ENCODE data around the gene PAQR5. TPM values are rescaled to one million over a fixed set of nuclear protein-coding genes. Genes with fewer than 3 reads are reported as not detected.

PAQR5 gene
- total RNA-seq, 4 donors from 2014 or later = 6.4 to 39.8 (median 14.4) TPM

- Histone ChIP-seq H3K4me1 (peaks cover 0 to 14% (median 0%) of the 10 kb centered on the region in 3 donors), H3K9me3 (no peaks in the 10 kb centered on the region), H3K4me3 (no peak overlapping the region), H3K27me3 (no peaks in the 10 kb centered on the region), H3K36me3 (no peaks in the 10 kb centered on the region), H3K27ac (no peak overlapping the region)
- 74 to 85% methylated on average over 5 of the region's 5 CpGs for WGBS, 2 donors
- intact Hi-C loops (cut with DNase I) = no loop called here
- TF ChIP-seq CTCF (IDR thresholded peaks at IDR 0.05) = no peak
- TF ChIP-seq POLR2A (IDR thresholded peaks at IDR 0.05) = no peak
- no peak for DNase-seq
Observed at GRCh38 chr15:69346112-69346511, 47.4 kb downstream of the PAQR5 start.

DNA sequence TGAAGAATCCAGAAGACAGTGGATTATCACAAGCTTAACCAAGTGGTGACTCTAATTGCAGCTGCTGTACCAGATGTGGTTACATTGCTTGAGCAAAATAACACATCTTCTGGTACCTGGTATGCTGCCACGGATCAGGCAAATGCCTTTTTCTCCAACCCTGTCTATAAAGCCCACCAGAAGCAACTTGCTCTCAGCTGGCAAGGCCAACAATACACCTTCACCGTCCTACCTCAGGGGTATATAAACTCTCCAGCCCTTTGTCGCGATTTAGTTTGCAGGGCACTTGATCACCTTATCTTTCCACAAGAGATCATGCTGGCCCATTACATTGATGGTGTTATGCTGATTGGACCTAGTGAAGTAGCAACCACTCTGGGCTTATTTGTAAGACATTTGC is 52.6 kb downstream of the PAQR5 start:
- Histone ChIP-seq H3K36me3 (no peaks in the 10 kb centered on the region), H3K27ac (no peak overlapping the region), H3K27me3 (no peaks in the 10 kb centered on the region), H3K4me1 (no peaks in the 10 kb centered on the region), H3K4me3 (no peak overlapping the region), H3K9me3 (no peaks in the 10 kb centered on the region)
- no peak for DNase-seq
- 95 to 97% methylated on average over 4 of the region's 4 CpGs for WGBS, 2 donors
- TF ChIP-seq POLR2A (IDR thresholded peaks at IDR 0.05) = no peak
- TF ChIP-seq CTCF (IDR thresholded peaks at IDR 0.05) = no peak
- intact Hi-C loops (cut with DNase I) = no loop called here

DNA sequence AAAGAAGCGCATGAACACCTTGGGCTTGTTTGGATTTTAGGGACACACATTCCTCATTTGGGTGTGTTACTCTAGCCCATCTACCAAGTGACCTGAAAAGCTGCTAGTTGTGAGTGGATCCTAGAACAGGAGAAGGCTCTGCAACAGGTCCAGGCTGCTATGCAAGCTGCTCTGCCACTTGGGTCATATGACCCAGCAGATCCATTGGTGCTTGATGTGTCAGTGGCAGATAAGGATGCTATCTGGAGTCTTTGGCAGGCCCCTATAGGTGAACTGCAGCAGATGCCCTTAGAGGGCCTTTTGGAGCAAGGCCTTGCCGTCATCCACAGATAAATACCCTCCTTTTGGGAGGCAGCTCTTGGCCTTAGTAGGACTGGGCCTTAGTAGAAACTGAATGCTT is 53.2 kb downstream of the PAQR5 start:
- TF ChIP-seq POLR2A (IDR thresholded peaks at IDR 0.05) = no peak
- no peak for TF ChIP-seq CTCF (IDR thresholded peaks at IDR 0.05)
- Histone ChIP-seq H3K4me3 (no peak overlapping the region), H3K27me3 (no peaks in the 10 kb centered on the region), H3K4me1 (no peaks in the 10 kb centered on the region), H3K27ac (no peak overlapping the region), H3K9me3 (no peaks in the 10 kb centered on the region), H3K36me3 (no peaks in the 10 kb centered on the region)
- WGBS, 2 donors = 92 to 100% methylated on average over 1 to 2 of the region's 2 CpGs
- no peak for DNase-seq
- intact Hi-C loops (cut with DNase I) = no loop called here

DNA sequence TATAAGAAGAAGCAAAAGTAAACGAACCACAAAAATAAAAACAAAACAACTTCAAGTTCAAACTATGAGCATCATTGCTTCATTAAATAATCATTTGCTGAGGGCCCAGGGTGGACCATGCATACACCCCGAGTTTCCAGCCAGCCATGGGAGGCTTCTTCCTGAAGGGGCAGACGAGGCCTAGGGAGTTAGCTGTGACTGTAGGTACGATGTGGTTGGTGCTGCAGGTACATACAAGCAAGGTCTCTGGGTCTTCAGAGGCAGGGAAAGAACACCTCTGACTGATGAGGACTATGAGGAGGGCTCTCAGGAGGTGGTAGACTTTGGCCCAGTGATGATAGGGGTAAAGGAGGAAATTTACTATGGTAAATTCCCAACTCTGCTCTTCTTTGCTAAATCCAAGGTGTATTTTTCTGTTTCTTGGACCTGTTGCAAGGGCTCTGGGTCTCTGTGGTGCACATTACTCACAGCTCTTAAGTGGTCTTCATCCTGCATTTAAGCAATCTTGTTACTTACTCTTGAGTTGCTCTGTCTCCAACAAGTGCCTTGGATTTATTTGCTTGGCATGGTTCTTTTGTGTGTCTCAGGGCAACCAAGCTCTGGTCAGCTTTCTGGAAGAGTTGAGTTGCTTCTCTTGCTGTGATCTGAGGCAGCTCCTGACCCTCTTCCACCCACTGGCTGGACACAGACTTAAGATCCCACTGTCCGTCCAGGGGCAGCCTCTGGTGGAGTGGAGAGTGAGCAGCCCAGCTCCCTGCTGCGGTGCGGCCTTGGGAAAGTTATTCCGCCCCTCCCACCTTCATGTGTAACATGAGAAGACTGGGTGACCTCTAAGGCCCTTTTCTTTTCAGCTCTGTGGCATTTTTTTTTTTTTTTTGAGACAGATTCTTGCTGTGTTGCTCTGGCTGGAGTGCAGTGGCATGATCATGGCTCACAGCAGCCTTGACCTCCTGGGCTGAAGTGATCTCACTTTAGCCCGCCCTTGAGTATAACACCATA is 59.4 kb downstream of the PAQR5 start:
- WGBS, 2 donors = 70 to 82% methylated on average over 8 to 9 of the region's 9 CpGs
- no peak for TF ChIP-seq POLR2A (IDR thresholded peaks at IDR 0.05)
- TF ChIP-seq CTCF (IDR thresholded peaks at IDR 0.05) = no peak
- Histone ChIP-seq H3K9me3 (no peaks in the 10 kb centered on the region), H3K27ac (no peak overlapping the region), H3K4me3 (no peak overlapping the region), H3K27me3 (no peaks in the 10 kb centered on the region), H3K36me3 (no peaks in the 10 kb centered on the region), H3K4me1 (peaks cover 0 to 11% (median 4%) of the 10 kb centered on the region in 3 donors)
- DNase-seq = no peak
- intact Hi-C loops (cut with DNase I) = no loop called here

GRCh38 chr15:69358850-69359249 is 60.1 kb downstream of the PAQR5 start:
- no peaks in the 10 kb centered on the region for H3K36me3 ChIP-seq
- H3K9me3 ChIP-seq = no peaks in the 10 kb centered on the region
- H3K27ac ChIP-seq = no peak overlapping the region
- no peak for DNase-seq
- no peak overlapping the region for H3K4me3 ChIP-seq
- H3K4me1 ChIP-seq = peaks cover 0 to 11% (median 4%) of the 10 kb centered on the region in 3 donors
- intact Hi-C loops (cut with DNase I) = no loop called here
- no peaks in the 10 kb centered on the region for H3K27me3 ChIP-seq
- TF ChIP-seq POLR2A (IDR thresholded peaks at IDR 0.05) (no peak), CTCF (IDR thresholded peaks at IDR 0.05) (no peak)
- 84 to 85% methylated on average over 4 of the region's 4 CpGs for WGBS, 2 donors
